ENCODE results near the gene ELF1. TPM values are rescaled to one million over a fixed set of nuclear protein-coding genes. Genes with fewer than 3 reads are reported as not detected.

ELF1 gene
- total and polyA plus RNA-seq, 2 donors (not counting 1 experiment from before 2014, with no cell fraction given), result 38.5 to 41.0 TPM

DNA sequence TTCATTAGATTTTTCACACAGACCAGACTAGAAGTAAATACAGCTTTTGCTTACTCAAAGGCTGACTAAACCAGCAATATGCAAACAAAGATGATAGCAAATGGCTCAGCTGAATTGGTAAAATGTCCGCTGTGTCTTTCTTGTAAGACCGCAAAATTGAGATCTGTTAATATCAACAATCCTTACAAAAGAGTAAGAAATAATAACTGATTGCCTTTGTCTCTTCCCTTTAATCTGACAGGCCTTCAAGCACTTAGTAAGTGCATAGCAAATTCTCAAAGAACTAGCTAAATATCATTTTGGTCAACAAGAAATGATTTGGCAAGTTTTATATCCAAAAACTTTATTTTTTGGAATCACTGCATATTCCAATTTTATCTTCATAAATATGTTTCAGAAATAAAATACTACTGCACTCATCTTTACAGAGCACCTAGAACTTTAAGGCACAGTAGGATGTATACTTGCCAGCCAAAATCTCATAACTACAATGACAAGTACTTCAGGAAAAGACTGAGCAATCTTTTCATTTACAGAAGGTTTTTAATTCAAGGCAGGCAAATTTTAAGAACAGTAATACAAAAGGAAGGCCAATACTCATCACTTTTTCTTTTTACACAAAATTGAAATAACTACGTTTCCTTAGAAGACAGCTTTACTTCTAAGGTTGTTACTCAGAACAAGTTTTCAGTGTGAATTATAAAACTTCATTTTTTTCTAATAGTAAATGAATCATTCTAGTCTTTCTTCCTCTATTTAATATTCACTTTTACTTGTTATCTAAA lies 1.1 kb downstream of the ELF1 start:
- H3K36me3 ChIP-seq (ENCODE audit: control insufficient read depth, insufficient read depth, low read length), result no peaks in the 10 kb centered on the region
- H3K4me2 ChIP-seq (ENCODE audit: extremely low read depth, insufficient read depth, low read length), result no peak overlapping the region
- no peaks in the 10 kb centered on the region for H3K4me1 ChIP-seq (ENCODE audit: control insufficient read depth, extremely low read depth, insufficient read depth, low read length)
- H3K9ac ChIP-seq (ENCODE audit: insufficient read depth, low read length), result no peak overlapping the region
- TF ChIP-seq, protein P1, sequence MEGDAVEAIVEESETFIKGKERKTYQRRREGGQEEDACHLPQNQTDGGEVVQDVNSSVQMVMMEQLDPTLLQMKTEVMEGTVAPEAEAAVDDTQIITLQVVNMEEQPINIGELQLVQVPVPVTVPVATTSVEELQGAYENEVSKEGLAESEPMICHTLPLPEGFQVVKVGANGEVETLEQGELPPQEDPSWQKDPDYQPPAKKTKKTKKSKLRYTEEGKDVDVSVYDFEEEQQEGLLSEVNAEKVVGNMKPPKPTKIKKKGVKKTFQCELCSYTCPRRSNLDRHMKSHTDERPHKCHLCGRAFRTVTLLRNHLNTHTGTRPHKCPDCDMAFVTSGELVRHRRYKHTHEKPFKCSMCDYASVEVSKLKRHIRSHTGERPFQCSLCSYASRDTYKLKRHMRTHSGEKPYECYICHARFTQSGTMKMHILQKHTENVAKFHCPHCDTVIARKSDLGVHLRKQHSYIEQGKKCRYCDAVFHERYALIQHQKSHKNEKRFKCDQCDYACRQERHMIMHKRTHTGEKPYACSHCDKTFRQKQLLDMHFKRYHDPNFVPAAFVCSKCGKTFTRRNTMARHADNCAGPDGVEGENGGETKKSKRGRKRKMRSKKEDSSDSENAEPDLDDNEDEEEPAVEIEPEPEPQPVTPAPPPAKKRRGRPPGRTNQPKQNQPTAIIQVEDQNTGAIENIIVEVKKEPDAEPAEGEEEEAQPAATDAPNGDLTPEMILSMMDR (conservative IDR thresholded peaks at IDR 0.05 in 1 of 2, IDR thresholded peaks at IDR 0.05 in 1 of 2; ENCODE audit: low read depth in 1 of 2, low read length in 2 of 2), result no peak
- TF ChIP-seq EZH2 (IDR thresholded peaks at IDR 0.05; ENCODE audit: low read length, missing control alignments), result no peak
- no peaks in the 10 kb centered on the region for H3K27me3 ChIP-seq (ENCODE audit: control insufficient read depth, insufficient read depth, low read length)
- no peaks in the 10 kb centered on the region for H3K9me3 ChIP-seq (ENCODE audit: control insufficient read depth, insufficient read depth, low read depth, low read length)
- H3K4me3 ChIP-seq (replicated peaks in 1 of 4; ENCODE audit: control extremely low read depth in 1 of 4, insufficient read depth in 1 of 4, low read depth in 3 of 4, low read length in 4 of 4), result peak overlapping the region in 1 of 4 experiments; percentile 22
- DNase-seq (ENCODE audit: low read depth in 2 of 2), result no peak
- H3K27ac ChIP-seq (ENCODE audit: insufficient read depth, low read length), result no peak overlapping the region
- no peak overlapping the region for H2AFZ ChIP-seq (ENCODE audit: low read length)
- no peaks in the 10 kb centered on the region for H4K20me1 ChIP-seq (ENCODE audit: control insufficient read depth, extremely low read depth, insufficient read depth, low read length)
- peaks cover 4% of the 10 kb centered on the region for H3K79me2 ChIP-seq (ENCODE audit: control insufficient read depth, insufficient read depth, low read length)

DNA sequence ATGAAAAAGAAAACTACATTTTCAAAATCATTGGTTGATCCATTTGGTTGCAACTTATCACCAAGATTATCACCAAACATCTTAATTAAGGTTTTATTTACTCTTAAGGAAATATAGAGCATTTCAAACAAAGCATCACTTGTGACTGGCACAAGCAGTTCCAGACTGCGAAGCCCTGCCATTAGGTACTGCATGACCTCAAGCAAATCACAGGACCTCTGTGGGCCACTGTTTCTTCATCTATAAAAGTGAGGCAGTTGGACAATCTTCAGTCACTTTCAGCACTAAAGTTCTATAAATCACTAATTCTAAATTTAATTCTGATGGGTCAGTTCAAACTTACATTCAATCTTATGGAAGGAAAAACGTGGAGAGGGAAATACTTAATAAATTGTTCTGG lies 2.0 kb downstream of the ELF1 start:
- H4K20me1 ChIP-seq (ENCODE audit: control insufficient read depth, extremely low read depth, insufficient read depth, low read length), result no peaks in the 10 kb centered on the region
- no peak overlapping the region for H3K9ac ChIP-seq (ENCODE audit: insufficient read depth, low read length)
- H2AFZ ChIP-seq (ENCODE audit: low read length), result no peak overlapping the region
- H3K9me3 ChIP-seq (ENCODE audit: control insufficient read depth, insufficient read depth, low read depth, low read length), result no peaks in the 10 kb centered on the region
- H3K79me2 ChIP-seq (ENCODE audit: control insufficient read depth, insufficient read depth, low read length), result peaks cover 4% of the 10 kb centered on the region
- no peak for DNase-seq (ENCODE audit: low read depth in 2 of 2)
- no peak overlapping the region for H3K4me2 ChIP-seq (ENCODE audit: extremely low read depth, insufficient read depth, low read length)
- H3K4me3 ChIP-seq (replicated peaks in 1 of 4; ENCODE audit: control extremely low read depth in 1 of 4, insufficient read depth in 1 of 4, low read depth in 3 of 4, low read length in 4 of 4), result no peak overlapping the region
- H3K27ac ChIP-seq (ENCODE audit: insufficient read depth, low read length), result no peak overlapping the region
- no peaks in the 10 kb centered on the region for H3K27me3 ChIP-seq (ENCODE audit: control insufficient read depth, insufficient read depth, low read length)
- no peaks in the 10 kb centered on the region for H3K4me1 ChIP-seq (ENCODE audit: control insufficient read depth, extremely low read depth, insufficient read depth, low read length)
- TF ChIP-seq, protein P1 (conservative IDR thresholded peaks at IDR 0.05 in 1 of 2, IDR thresholded peaks at IDR 0.05 in 1 of 2; ENCODE audit: low read depth in 1 of 2, low read length in 2 of 2), result no peak
- no peak for TF ChIP-seq EZH2 (IDR thresholded peaks at IDR 0.05; ENCODE audit: low read length, missing control alignments)
- H3K36me3 ChIP-seq (ENCODE audit: control insufficient read depth, insufficient read depth, low read length), result no peaks in the 10 kb centered on the region

DNA sequence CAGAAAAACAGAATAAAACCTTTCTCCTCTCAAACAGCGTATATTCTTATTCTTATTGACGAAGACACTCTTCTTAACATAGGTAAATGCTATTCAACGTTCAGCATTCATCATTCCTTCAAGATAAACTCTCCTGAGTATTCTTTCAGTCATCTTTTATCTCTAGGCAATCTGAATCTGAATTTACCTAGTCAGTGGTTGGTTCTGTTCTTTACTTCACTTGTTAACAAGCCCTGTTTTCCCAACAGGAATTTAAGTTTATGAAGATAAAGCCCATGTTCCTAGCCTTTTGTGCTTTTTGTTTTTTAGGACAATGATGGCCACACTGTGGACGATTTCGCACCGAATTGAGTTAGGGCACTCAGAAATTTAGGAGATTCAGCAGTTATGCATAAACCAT lies 3.2 kb downstream of the ELF1 start:
- H3K27ac ChIP-seq (ENCODE audit: insufficient read depth, low read length), result no peak overlapping the region
- no peaks in the 10 kb centered on the region for H3K27me3 ChIP-seq (ENCODE audit: control insufficient read depth, insufficient read depth, low read length)
- TF ChIP-seq, protein P1 (conservative IDR thresholded peaks at IDR 0.05 in 1 of 2, IDR thresholded peaks at IDR 0.05 in 1 of 2; ENCODE audit: low read depth in 1 of 2, low read length in 2 of 2), result no peak
- no peak for TF ChIP-seq EZH2 (IDR thresholded peaks at IDR 0.05; ENCODE audit: low read length, missing control alignments)
- no peaks in the 10 kb centered on the region for H3K4me1 ChIP-seq (ENCODE audit: control insufficient read depth, extremely low read depth, insufficient read depth, low read length)
- no peak overlapping the region for H2AFZ ChIP-seq (ENCODE audit: low read length)
- peaks cover 4% of the 10 kb centered on the region for H3K79me2 ChIP-seq (ENCODE audit: control insufficient read depth, insufficient read depth, low read length)
- H3K9me3 ChIP-seq (ENCODE audit: control insufficient read depth, insufficient read depth, low read depth, low read length), result no peaks in the 10 kb centered on the region
- no peak overlapping the region for H3K4me3 ChIP-seq (replicated peaks in 1 of 4; ENCODE audit: control extremely low read depth in 1 of 4, insufficient read depth in 1 of 4, low read depth in 3 of 4, low read length in 4 of 4)
- DNase-seq (ENCODE audit: low read depth in 2 of 2), result no peak
- H3K36me3 ChIP-seq (ENCODE audit: control insufficient read depth, insufficient read depth, low read length), result no peaks in the 10 kb centered on the region
- H3K9ac ChIP-seq (ENCODE audit: insufficient read depth, low read length), result no peak overlapping the region
- no peaks in the 10 kb centered on the region for H4K20me1 ChIP-seq (ENCODE audit: control insufficient read depth, extremely low read depth, insufficient read depth, low read length)
- H3K4me2 ChIP-seq (ENCODE audit: extremely low read depth, insufficient read depth, low read length), result no peak overlapping the region

Measured in fibroblast of lung (primary cell).